H1 (cell line): Measurements from ENCODE around the gene ZNF888. TPM values are rescaled to one million over a fixed set of nuclear protein-coding genes. Genes with fewer than 3 reads are reported as not detected.

Source experiments
- ASH2L ChIP-seq: fragments of 200-600, 300-600 bp; sonication (generic); IDR thresholded peaks from one replicate; pipeline ENCODE4 v1.7.1; 2017; ENCODE audit warnings: low read length
- BACH1 ChIP-seq: IDR thresholded peaks from 2 replicates; pipeline ENCODE4 v1.6.1; 2012; ENCODE audit warnings: low read length, improper control_type of control experiment
- CREB1 ChIP-seq: IDR thresholded peaks from 2 replicates; pipeline ENCODE4 v1.6.1; 2012; ENCODE audit warnings: inconsistent platforms
- CTBP2 ChIP-seq: IDR thresholded peaks from 2 replicates; pipeline ENCODE4 v1.7.0; 2011; ENCODE audit warnings: borderline replicate concordance, mild to moderate bottlenecking, moderate library complexity, mixed read lengths, low read length; ENCODE audit not compliant: insufficient read depth, insufficient read length
- GTF2F1 ChIP-seq: IDR thresholded peaks from 2 replicates; pipeline ENCODE4 v1.6.1; 2012; ENCODE audit warnings: low read depth, low read length, improper control_type of control experiment, borderline replicate concordance
- HDAC6 ChIP-seq: IDR thresholded peaks from one replicate; pipeline ENCODE4 v1.7.1; 2012; ENCODE audit warnings: low read depth, mild to moderate bottlenecking, inconsistent platforms, low read length, moderate library complexity
- polyA plus RNA-seq, 7 experiments: library from polyadenylated mRNA; depleted of rRNA in 3 of 7; stranded (reverse) in 5 of 7; unstranded in 2 of 7; fragments of >200 nt in 5 of 7; fragments of 200-250 nt in 2 of 7; gene quantifications; 1 replicate in 5 of 7; 2 replicates in 1 of 7; 4 replicates in 1 of 7; pipeline versions ENCODE4 v1.2.1 to v1.2.3, GENCODE V29; 2011 to 2013; ENCODE audit warnings: missing spikeins in 2 of 7, mixed read lengths in 2 of 7
- total RNA-seq: library from RNA; stranded (reverse); fragmentation: NEBNext Ultra II Directional; extraction: Animal tissue kit (Norgen Biotek cat#: 25700); gene quantifications from 2 replicates; pipeline ENCODE4 v1.2.1, GENCODE V29; 2021
- TF ChIP-seq, protein P1 (sequence below): fragments of 300-600 bp; sonication (generic); IDR thresholded peaks from 2 replicates; pipeline ENCODE4 v1.7.1; 2012; ENCODE audit warnings: low read length, moderate library complexity, mild to moderate bottlenecking, inconsistent platforms; ENCODE audit not compliant: insufficient replicate concordance

The ZNF888 gene
- total and polyA plus RNA-seq, 2 of the 8 experiments (the other 6 are each of a cell fraction or from before 2014, with no cell fraction given) = 1.1 to 8.6 TPM

DNA sequence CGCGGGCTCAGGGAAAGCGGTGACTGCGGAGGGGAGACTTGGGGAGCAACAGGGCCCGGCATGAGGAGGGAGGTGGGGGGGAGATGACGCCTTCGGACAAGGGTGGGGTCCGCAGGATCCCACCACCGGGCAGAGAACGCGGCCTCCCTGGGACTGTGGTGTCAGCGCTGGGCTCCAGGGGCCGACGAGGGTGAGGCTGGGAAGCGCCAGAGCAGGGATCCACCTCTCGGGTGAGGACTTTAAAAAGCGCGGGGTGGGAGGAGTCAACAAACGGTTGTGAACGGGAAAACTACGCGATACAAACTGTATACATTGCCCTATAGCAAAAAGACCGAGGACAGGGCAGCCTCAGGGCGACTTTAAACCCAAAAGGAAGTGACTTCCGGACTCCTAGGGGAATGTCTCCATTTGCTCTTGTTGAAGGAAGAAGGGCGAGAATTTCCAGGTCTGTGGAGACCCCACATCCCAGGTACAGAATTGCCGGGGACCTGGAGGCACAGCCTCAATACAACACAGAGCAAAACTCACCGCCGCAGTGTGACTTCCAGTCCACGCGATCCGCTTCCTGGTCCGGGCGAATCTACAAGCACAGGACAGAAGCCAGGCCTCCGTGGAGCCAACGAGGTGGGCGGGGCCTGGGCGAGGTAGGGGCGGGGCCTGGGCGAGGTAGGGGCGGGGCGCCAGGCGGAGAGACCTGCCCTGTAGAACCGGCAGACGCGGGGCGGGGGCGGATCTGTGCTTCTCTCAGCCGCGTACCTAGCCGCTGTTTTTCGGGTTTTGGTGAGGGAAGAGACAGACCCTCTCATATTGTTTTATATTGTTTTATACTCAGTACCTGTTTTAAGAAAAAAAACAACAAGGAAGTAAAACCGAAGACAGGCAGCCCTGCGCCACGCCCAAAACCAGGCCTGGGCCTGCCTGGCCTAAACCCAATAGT is at the start of gene ZNF888 (continued):
- TF ChIP-seq, protein P1, sequence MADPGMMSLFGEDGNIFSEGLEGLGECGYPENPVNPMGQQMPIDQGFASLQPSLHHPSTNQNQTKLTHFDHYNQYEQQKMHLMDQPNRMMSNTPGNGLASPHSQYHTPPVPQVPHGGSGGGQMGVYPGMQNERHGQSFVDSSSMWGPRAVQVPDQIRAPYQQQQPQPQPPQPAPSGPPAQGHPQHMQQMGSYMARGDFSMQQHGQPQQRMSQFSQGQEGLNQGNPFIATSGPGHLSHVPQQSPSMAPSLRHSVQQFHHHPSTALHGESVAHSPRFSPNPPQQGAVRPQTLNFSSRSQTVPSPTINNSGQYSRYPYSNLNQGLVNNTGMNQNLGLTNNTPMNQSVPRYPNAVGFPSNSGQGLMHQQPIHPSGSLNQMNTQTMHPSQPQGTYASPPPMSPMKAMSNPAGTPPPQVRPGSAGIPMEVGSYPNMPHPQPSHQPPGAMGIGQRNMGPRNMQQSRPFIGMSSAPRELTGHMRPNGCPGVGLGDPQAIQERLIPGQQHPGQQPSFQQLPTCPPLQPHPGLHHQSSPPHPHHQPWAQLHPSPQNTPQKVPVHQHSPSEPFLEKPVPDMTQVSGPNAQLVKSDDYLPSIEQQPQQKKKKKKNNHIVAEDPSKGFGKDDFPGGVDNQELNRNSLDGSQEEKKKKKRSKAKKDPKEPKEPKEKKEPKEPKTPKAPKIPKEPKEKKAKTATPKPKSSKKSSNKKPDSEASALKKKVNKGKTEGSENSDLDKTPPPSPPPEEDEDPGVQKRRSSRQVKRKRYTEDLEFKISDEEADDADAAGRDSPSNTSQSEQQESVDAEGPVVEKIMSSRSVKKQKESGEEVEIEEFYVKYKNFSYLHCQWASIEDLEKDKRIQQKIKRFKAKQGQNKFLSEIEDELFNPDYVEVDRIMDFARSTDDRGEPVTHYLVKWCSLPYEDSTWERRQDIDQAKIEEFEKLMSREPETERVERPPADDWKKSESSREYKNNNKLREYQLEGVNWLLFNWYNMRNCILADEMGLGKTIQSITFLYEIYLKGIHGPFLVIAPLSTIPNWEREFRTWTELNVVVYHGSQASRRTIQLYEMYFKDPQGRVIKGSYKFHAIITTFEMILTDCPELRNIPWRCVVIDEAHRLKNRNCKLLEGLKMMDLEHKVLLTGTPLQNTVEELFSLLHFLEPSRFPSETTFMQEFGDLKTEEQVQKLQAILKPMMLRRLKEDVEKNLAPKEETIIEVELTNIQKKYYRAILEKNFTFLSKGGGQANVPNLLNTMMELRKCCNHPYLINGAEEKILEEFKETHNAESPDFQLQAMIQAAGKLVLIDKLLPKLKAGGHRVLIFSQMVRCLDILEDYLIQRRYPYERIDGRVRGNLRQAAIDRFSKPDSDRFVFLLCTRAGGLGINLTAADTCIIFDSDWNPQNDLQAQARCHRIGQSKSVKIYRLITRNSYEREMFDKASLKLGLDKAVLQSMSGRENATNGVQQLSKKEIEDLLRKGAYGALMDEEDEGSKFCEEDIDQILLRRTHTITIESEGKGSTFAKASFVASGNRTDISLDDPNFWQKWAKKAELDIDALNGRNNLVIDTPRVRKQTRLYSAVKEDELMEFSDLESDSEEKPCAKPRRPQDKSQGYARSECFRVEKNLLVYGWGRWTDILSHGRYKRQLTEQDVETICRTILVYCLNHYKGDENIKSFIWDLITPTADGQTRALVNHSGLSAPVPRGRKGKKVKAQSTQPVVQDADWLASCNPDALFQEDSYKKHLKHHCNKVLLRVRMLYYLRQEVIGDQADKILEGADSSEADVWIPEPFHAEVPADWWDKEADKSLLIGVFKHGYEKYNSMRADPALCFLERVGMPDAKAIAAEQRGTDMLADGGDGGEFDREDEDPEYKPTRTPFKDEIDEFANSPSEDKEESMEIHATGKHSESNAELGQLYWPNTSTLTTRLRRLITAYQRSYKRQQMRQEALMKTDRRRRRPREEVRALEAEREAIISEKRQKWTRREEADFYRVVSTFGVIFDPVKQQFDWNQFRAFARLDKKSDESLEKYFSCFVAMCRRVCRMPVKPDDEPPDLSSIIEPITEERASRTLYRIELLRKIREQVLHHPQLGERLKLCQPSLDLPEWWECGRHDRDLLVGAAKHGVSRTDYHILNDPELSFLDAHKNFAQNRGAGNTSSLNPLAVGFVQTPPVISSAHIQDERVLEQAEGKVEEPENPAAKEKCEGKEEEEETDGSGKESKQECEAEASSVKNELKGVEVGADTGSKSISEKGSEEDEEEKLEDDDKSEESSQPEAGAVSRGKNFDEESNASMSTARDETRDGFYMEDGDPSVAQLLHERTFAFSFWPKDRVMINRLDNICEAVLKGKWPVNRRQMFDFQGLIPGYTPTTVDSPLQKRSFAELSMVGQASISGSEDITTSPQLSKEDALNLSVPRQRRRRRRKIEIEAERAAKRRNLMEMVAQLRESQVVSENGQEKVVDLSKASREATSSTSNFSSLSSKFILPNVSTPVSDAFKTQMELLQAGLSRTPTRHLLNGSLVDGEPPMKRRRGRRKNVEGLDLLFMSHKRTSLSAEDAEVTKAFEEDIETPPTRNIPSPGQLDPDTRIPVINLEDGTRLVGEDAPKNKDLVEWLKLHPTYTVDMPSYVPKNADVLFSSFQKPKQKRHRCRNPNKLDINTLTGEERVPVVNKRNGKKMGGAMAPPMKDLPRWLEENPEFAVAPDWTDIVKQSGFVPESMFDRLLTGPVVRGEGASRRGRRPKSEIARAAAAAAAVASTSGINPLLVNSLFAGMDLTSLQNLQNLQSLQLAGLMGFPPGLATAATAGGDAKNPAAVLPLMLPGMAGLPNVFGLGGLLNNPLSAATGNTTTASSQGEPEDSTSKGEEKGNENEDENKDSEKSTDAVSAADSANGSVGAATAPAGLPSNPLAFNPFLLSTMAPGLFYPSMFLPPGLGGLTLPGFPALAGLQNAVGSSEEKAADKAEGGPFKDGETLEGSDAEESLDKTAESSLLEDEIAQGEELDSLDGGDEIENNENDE = no peak
- no peak for TF ChIP-seq CTBP2
- no peak for TF ChIP-seq GTF2F1
- no peak; the same call in 1 of the 2 replicates for TF ChIP-seq CREB1
- 0 out of 2 replicates have a peak, but pooled peaks have one; percentile 6 for TF ChIP-seq BACH1
- TF ChIP-seq ASH2L = peak; percentile 22
- no peak for TF ChIP-seq HDAC6
